Stimulated activated CD4-positive, alpha-beta T cell treated with anti-CD3 and anti-CD28 coated beads, Interleukin-4, amount 100 ng/mL, for 1 hour (primary cell): Measurements from ENCODE around the gene FTO.

Experiments used
- DNase-seq: peaks from one replicate; pipeline ENCODE4 v3.0.0-alpha.2; 2020

The FTO gene

GRCh38 chr16:54143410-54143809, 439.5 kb downstream of the FTO start:
- DNase-seq: no peak

GRCh38 chr16:54143934-54144571, 440.1 kb downstream of the FTO start:
- DNase-seq: no peak

GRCh38 chr16:54144572-54144947, 440.6 kb downstream of the FTO start:
- DNase-seq: no peak

GRCh38 chr16:54145881-54146280, 441.9 kb downstream of the FTO start:
- no peak for DNase-seq

- no peak for DNase-seq
Observed at GRCh38 chr16:54148974-54149373, 445.0 kb downstream of the FTO start.

GRCh38 chr16:54150861-54151260, 446.9 kb downstream of the FTO start:
- DNase-seq: no peak

GRCh38 chr16:54152362-54153239, 448.6 kb downstream of the FTO start:
- no peak for DNase-seq

- DNase-seq: no peak
Observed at GRCh38 chr16:54153240-54153934, 449.4 kb downstream of the FTO start.

GRCh38 chr16:54156349-54156748, 452.4 kb downstream of the FTO start:
- no peak for DNase-seq

- no peak for DNase-seq
Observed at GRCh38 chr16:54158986-54159385, 455.0 kb downstream of the FTO start.

- DNase-seq: no peak
Observed at GRCh38 chr16:54159490-54160080, 455.6 kb downstream of the FTO start.

- DNase-seq: no peak
Observed at GRCh38 chr16:54160252-54160860, 456.4 kb downstream of the FTO start.

GRCh38 chr16:54160939-54161897, 457.3 kb downstream of the FTO start:
- no peak for DNase-seq

- DNase-seq: no peak
Observed at GRCh38 chr16:54163197-54163843, 459.4 kb downstream of the FTO start.

- no peak for DNase-seq
Observed at GRCh38 chr16:54164789-54165173, 460.8 kb downstream of the FTO start.

- DNase-seq: no peak
Observed at GRCh38 chr16:54165174-54165911, 461.4 kb downstream of the FTO start.

GRCh38 chr16:54165912-54166865, 462.2 kb downstream of the FTO start:
- DNase-seq: no peak

GRCh38 chr16:54169112-54169511, 465.2 kb downstream of the FTO start:
- no peak for DNase-seq
